ENCODE data around the gene IFT27.

Gene IFT27, protein sequence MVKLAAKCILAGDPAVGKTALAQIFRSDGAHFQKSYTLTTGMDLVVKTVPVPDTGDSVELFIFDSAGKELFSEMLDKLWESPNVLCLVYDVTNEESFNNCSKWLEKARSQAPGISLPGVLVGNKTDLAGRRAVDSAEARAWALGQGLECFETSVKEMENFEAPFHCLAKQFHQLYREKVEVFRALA
- total RNA-seq = 31.0 to 39.1 reads per million in 2 donors

DNA sequence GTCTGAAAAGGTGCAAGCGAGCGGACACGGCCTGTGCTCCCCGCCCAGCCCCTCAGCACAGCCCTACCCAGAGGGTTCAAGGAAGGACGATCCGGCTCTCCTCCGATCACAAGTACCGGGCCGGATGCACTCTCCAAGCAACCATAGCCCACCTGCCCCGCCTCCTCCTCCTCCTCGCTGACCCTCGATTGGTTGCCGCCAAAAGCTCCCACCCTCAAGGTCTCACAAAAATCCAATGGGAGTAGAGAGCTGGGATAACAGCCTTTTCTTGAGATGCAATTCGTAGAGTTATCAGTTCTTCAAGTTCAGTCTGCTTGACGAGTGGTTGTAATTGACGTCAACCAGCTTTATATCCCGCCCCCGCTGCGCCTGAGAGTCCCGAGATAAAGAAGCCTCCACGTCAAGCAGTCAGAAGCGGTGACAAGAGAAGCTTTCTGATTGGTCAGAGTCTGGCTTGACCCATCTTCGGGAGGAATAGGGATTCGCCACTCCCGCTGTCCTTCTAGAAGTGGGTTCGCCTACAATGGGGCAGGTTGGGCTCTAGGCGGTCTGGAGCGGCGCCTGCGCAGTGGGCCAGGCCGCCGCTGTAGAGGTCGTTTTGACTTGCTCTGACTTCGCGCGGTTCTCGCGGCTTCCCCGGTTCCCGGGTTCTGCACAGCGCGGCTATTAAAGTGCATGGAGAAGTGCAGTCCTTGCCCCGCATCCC is at the start of gene IFT27:
TSS of gene IFT27 (minus strand) at position 156 of the 706 bp plus-strand sequence. CDS start 412 bp downstream, outside the sequence.
- peak; percentile 79 for DNase-seq

DNA sequence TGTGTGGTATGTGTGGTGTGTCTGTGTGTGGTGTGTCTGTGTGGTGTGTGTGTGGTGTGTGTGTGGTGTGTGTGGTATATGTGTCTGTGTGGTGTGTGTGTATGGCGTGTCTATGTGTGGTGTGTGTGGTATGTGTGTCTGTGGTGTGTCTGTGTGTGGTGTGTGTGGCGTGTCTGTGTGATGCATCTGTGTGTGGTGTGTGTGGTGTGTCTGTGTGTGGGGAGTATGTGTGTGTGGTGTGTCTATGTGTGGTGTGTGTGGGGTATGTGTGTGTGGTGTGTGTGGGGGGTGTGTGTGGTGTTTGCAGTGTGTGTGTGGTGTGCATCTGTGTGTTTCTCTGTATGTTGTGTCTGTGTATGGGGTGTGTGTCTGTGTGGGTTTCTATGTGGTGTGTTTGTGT is 48.7 kb upstream of the IFT27 start:
- DNase-seq = no peak

DNA sequence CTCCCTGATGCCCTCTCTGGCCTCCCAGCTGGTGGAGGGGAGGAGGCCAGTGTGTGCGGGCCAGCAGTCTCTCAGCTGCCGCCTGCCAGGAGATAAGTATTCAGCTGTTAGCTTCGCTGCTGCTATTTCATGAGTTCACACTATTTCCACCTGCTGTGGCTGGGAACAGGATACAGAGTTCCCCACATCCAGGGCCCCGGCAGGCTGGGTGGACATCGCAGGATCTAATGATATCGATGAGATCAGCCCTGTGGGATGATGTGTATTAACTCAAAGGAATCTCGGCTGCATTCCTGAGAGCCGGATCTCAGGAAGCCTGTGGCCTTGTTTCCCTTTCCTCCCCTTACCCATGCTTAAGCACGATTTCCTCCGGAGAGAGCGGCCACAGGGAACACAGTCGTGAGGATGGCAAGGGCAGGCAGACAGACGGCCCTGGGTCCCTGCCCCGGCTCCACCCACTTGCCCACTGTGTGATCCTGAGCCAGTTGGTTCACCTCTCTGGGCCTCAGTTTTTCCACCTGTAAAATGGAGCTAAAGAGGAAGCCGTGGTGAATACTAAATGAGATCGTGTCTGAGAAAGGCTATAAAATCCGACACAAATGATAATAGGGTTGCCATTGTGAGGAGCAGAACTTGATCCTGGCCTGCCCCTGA is 47.4 kb upstream of the IFT27 start:
- no peak for DNase-seq

DNA sequence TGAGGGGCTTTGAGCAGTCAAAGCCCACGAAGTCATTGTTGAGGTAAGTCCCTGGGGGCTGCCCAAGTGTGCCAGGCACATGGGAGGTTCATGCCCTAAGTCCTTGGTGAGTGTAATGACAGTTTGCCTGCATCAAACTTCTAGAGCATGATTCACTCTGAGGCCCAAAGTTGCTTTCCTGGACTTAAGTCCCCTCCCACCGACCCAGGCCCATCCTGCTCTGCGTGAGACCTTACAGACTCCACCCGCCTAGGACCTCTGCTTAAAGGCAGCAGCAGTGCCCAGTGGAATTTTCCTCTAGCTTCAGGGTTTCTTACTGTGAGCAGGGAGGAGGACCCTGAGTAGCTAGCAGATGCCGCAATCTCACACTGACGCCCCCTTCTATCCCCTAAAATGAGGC is 46.7 kb upstream of the IFT27 start:
- no peak for DNase-seq

DNA sequence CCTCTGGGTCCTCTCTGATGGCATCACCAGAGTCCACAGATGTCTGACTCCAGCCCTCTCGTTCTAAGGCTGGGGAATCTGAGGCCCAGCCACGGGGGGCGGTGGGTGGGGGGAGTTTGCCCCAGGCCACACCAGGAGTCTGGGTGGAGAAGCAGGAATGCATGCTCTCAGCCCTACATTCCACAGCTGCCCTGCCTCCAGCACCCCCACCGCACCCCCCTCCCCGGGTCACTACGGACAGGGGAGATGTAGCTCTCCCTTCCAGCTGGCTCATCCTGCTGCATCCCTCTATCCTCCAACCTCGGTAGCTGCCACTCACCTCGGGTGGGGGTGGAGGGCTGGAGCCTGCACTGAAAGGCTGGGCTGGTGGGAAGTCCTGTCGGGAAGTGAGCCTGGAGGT is 43.2 kb upstream of the IFT27 start:
- no peak for DNase-seq

DNA sequence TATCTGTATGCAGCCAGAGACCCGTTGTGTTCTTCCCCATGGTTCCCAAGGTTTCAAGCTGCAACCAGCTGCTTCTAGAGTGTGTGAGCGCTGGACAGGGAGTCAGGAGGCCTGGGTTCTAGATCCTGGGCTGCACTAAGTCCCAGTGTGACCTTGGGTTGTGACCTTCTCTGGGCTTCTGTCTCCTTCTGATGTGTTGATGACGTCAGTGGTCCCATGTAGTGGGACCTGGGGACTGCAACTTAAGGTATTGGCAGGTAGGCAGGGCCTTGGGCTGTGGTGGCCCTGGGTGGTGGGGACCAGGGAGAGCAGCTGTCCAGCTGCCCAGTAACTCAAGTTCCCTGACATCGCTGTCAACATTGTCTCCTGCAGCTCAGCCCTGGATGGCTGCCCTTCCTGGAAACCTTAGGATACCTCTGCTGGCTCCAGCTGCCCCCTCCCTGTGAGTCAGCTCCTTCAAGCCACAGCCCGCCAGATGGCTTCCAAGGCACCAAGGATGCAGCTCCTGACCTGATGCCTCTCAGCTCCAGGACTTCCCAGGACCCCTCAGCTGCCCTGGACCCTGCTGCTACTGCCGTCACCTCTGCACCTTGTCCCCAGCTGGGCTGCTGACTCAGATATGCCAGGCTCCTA is 42.2 kb upstream of the IFT27 start:
- DNase-seq = no peak

DNA sequence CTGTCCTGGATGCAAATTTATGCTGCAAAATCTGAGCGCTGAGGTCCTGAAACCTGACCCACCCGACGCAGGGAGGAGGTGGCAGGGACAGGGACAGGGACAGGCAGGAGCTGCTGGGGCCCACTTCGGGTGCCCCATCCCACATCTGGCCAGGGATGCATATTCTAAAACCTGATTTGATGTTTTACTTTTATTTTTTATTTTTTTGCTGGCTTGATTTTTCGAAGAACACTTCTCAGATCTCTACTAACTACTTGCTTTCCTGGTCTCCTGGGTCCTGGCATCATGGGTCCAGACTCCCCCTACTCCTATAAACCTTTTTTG is 41.6 kb upstream of the IFT27 start:
- no peak for DNase-seq

DNA sequence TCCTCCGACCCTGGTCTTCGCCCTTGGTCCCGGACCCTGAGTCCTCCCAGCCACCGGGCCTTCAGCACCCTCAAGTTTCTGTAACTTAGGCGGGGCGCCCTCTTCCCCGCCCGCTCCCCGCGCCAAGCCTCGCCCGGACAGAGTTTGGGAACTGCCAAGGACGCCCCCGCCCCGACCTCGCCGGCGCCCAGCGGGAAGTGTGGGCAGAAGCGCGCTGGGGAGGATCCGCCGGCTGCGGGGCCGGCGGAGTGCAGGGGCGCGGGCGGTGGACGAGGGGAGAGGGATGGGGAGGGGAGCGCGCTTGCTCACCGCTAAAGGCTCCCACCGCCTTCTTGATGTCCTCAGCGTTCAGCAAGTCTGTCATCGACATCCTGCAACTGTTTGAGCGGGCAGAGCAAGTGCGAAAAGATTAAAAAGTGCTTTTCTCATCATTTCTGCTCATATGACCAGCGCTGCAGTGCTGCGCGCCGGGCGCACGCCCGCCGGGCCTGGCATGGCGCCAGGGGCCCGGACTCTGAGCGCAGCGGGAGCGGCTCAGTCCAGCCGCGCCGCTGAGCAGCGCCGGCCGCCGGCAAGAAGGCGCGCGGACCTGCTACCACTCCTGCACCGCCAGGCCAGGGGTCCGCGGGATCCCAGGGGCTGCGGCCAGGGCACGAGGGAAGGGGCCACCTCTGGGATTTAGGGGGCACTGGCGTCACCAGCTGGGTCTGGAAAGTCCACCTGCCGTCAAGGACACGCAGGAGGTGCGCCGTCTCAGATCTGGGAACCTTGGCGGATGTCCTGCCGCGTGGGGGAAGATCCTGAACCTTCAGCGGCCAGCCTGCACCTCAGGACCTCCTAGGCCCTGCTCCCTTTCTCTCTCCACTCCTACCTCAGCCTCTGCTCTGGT is 41.0 kb upstream of the IFT27 start, which contains the start of gene PVALB:
TSS of gene PVALB (minus strand) at position 400 of the 889 bp plus-strand sequence. CDS start at position 370, 30 bp downstream.
- no peak for DNase-seq

DNA sequence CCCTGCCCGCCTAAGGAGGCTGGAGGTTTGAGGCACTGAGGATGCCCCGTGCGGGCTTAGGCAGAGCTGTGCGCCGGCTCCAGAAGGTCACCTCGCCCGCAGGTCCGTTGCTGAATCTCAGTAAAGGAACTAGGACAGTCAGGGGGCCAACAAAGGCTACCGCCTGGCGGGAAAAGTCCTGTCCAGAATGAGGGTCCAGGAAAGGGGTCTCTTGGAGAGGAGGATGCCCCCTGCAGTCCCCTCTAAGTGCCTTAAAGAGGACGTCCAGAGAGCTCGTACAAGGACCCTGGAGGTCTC is 40.4 kb upstream of the IFT27 start:
- no peak for DNase-seq

DNA sequence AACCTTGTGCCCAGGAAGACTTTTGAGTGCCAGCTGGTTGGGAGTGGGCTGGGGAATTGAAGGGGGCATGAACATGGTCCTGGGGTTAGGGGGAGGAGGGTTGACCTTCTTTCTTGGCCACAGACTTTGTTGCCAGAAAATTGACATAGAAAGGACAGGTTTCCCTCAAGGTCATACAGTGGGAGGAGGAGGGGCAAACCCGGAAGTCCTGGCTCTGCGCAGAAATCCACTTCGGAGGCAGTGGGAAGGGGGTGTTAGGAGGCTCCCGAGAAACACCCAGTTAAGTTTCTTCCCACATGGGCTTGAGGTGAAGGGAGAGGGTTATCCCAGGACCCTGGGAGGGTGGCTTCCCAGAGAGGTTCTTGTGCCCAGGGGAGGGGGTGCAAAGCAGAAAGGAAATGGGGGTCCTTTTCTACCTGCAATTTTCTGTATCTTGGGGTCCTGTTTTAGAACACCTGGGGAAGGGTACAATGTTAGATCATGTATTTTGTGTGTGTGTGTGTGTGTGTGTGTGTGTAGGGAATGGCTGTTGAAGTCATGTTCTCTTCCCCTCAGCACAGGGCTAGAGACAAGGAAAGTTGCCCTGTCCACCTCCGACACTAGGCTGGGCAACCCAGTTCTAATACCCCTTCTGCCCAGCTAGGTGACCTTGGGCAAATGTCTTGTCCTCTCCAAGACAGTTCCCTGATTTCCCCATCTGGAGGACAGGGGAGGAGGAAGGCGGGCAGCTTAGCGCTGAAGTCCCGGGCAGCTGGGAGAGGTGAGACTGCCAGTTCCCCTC is 39.8 kb upstream of the IFT27 start:
- DNase-seq = no peak

DNA sequence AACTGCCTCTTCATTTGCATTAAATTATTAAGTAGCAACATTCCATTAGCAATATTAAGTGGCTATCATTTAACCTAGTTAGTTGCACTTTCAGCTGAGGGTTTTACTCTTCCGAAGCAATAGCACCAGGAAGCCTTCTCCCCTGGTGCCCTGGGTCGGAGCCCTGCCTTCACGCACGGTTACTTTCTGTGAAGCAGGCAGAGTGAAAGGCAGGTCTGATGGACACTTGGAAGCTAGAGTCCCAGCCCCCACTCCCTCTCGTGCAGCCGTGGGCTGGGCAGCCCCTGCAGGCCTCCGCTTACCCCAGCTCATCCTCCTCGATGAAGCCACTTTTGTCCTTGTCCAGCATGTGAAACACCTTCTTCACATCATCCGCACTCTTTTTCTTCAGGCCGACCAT is 38.9 kb upstream of the IFT27 start:
- no peak for DNase-seq

DNA sequence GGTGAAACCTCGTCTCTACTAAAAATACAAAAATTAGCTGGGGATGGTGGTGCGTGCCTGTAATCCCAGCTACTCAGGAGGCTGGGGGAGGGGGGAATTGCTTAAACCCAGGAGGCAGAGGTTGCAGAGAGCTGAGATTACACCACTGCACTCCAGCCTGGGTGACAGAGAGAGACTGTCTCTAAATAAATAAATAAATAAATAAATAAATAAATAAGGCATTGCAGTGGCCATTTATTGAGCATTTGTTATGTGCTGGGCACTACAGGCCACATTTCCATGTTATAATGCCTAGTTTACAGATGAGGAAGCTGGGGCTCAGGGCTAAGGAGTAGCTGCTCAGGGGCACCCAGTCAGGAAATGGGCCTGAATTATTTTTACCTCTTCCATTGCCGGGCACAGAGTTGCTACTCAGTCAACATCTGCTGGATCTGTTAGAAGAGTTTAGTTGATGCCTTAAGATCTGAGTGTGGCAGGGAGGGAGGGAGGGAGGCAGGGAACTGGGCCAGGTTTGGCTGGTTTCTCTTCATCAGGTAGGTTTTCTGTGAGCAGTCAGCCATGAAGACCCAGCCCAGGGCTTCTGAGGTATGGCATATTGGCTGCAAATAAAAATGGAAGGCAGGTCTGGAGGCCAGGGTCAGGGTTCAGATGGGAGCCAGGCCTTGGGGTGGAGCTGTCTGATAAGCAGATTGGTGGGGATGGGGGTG is 35.3 kb upstream of the IFT27 start:
- no peak for DNase-seq

DNA sequence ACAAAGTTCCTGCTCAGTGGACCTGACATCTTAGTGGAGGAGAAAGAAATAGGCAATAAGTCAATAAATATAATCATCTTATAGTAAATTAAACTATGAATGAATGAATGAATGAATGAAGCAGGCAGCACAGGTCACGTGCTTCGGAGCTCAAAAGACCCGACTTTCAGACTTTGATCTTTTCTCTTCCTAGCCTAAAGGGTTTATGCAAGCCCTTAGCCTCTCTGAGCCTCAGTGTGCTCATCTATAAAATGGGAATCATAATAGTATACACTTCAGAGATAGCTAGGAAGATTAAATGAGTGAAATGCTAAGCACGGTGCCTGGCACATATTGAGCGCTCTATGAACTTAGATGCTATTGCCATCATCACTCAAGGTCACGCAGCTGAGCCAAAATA is 33.4 kb upstream of the IFT27 start:
- no peak for DNase-seq

DNA sequence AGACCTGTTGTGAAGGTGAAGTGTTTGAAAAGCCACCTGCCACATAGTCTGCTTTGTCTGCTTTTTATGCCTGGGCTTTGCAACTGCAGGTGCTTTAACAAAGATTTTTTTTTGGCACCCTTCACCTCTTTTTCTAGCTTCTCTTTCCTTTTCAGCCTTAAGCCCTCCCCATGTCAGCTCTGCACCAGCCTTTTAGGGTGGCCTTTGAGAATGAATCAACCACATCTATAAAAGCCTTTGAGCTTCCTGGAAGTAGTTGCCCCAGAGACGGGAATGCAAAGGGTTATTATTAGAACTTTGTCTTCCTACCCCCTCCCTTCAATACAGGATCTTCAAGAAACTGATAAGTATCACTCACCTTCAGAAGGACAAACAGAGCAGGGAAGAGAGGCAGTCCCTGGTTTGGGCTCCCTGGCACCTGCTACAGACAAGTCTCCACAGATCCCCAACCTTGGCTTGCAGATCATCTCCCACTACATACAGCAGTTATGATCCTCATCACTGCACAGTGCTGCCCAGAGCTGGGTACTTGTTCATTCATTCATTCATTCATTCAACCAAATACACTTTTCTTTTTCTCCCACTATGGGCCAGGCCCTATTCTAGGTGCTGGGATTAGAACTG is 32.9 kb upstream of the IFT27 start:
- DNase-seq = no peak

DNA sequence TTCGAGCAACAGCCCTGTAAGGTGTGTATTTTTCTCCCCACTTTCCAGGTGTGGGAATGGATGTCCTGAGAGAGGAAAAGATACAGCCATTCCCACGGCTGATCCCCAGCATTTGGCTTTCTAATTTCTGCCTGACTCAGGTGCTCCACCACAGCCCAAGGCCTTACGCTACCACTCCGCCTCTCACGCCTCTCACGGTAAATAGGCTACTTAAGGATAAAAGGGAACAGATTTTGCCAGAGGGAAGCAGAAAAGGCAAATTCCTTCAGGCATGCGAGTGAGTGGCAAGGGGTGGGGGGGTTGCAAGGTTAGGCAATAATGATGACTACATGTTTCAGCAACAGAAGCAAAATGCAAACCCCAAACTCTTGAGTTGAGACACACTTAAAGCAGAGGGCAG is 31.7 kb upstream of the IFT27 start:
- DNase-seq = no peak

DNA sequence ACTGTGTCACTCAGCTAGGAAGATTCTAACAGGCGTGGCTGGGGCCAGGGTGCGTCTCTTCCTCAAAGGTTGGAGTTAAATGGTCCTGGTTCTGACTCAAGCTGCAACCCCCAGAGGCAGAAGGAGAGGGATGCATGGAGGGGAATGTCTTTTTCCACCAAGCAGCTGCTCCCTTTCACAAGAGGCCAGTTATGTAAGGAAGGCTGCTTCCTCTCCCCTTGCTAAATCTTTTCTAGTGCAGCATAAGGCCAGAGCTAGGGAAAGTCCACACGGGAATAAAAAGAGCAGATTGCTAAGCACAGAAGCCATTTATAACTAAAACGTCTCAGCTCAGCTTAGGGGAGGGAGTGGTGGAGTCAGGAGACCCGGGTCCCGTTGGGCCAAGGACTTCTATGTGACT is 30.9 kb upstream of the IFT27 start:
- no peak for DNase-seq

DNA sequence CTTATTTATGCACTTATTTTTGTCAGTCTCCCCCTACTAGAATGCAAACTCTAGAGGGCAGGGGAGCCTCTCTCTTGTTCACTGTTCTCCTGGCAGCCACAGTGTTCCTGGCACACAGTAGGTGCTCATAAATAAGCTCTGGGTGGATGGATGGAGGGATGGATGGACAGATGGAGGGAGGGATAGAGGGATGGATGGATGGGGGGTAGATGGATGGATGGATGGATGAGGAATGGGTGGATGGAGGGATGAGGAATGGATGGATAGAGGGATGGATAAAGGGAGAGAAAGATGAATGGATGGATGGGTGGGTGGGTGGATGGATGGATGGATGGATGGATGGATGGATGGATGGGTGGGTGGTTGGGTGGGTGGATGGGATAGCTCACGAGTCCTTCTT is 27.4 kb upstream of the IFT27 start:
- no peak for DNase-seq

DNA sequence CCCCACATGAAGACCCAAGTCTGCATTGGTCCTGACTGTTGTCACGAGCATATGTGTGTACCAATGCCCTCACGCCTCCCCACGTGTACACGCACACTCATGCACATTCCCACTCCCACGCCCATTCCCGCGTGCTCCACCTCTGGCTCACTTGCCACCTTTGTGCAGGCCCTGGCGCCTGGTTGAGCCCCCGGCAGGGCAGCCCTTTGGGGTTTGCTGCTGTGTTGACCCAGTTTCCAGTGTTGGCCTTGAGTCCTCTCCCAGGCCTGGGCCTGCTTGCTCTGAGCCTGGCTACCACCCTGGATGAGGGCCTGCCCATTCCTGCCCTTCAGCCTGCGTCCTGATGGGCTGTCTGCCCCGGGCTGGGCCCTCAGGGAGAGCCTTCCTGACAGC is 22.8 kb upstream of the IFT27 start:
- no peak for DNase-seq

DNA sequence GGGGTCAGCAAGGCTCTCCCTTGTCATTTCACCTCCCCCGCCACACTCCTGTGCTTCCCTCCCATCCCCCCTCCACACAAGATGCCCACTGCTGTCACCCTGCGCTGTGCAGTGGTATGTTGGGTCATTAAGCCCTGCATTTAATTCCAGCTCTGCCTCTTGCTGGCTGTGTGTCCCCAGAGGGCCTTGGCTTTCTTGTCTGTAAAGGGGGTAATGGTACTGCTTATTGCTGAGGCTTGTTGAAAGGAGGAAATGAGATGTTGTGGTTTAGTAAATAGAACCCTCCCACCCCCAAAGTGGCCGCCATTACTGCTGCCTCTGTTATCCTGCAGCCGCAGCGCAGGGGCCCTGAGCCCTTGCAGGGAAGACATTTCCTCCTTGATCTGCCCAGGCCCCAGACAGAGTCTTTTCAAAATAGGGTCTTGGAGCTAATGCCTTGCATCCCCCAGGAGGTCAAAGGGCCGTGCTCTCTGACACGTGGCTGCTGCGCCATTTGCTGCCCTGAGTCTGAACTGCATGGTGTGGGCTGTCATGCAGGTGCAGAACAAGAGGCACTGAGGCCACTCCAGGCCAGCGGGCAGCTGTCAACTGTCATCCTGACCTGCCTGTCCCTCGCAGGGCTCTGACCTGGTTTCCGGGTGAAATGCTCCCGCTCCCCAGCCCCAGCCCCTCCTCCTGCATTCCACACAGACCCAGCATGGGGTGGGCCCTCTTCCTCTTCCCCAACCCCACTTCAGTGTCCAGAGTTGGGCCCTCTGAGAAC is 22.2 kb upstream of the IFT27 start:
- DNase-seq = no peak

DNA sequence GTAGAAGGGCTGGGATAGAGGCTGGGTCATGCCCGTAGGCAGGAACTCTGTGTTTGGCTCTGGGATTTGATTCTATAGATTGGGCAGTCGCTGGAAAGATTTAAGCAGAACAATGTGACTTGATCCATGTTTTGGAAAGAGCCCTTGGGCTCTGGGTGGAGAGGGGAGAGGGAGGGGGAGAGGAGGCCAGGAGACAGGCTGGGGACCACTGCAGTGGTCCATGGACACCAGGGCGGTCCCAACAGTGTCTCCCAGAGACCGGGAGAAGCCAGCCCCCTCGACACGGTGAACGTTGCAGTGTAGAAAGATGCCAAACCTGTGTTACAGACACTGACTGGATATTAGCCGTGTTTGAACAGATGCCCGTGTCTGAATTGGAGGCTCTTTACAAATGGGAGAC is 21.5 kb upstream of the IFT27 start:
- no peak for DNase-seq

Data from activated gamma-delta T cell (primary cell).